Measurements from ENCODE around the gene CDC42.

CDC42 gene

DNA sequence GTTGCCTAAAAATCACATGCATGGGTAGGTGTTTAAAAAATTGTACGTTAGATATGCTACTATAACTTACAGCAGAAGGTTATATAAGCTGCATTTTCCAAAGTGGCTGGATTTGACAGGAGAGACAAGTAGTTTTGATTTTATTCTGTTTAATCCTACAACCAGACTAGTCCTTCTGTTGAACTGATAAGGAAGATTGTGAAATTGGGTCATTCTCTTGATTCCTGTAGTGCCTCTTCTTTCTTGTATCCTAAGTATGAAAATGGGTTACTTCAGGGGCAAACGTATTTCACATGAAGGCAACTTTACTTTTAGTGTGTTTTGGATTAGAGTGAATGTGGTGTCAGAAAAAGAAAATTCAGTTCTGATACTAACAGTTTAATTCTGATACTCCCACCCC is 19.0 kb downstream of the CDC42 start:
- H3K4me3 ChIP-seq (ENCODE audit: low read depth, low read length) = no peak overlapping the region
- TF ChIP-seq, protein P1, sequence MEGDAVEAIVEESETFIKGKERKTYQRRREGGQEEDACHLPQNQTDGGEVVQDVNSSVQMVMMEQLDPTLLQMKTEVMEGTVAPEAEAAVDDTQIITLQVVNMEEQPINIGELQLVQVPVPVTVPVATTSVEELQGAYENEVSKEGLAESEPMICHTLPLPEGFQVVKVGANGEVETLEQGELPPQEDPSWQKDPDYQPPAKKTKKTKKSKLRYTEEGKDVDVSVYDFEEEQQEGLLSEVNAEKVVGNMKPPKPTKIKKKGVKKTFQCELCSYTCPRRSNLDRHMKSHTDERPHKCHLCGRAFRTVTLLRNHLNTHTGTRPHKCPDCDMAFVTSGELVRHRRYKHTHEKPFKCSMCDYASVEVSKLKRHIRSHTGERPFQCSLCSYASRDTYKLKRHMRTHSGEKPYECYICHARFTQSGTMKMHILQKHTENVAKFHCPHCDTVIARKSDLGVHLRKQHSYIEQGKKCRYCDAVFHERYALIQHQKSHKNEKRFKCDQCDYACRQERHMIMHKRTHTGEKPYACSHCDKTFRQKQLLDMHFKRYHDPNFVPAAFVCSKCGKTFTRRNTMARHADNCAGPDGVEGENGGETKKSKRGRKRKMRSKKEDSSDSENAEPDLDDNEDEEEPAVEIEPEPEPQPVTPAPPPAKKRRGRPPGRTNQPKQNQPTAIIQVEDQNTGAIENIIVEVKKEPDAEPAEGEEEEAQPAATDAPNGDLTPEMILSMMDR (IDR thresholded peaks at IDR 0.05; ENCODE audit: borderline replicate concordance, insufficient read depth, low read depth, low read length) = no peak

DNA sequence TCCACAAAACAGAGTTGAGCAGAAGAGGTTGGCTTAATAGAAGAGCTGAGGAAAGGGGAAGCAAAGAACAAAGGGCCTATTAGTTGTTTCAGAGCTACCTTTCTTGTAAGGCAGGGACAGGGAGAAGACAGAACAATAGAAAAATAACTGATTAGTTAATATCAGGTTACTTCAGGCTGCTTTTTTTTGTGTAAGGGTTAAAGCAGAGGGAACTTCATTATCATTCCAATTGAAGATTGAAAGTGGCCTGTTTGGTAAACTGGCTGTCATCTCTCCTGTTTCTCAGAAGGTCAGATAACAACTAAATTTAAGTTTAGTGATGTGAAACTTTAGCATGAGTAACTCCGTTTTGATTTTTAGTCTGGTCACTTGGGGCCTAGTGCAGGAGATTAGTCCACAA is 22.3 kb downstream of the CDC42 start:
- no peak overlapping the region for H3K4me3 ChIP-seq (ENCODE audit: low read depth, low read length)
- TF ChIP-seq, protein P1 (IDR thresholded peaks at IDR 0.05; ENCODE audit: borderline replicate concordance, insufficient read depth, low read depth, low read length) = no peak

DNA sequence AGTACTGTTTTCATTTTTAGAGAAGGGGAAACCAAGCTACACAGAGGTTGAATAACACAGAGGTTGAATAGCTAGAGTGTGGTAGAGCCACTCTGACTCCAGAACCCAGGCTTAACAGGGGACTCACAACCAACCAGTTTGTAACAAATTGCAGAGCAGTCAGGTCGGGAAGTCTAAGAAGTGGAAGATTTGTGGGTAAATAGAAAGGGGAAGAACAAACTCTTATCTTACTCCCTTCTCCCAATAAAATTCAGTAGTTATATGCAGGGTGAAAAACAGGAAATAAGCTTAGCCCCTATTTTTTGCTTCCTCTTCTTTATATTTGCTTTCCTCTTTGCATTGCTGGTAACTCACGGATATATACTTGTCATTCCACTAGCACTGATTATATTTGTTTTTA is 23.2 kb downstream of the CDC42 start:
- TF ChIP-seq, protein P1 (IDR thresholded peaks at IDR 0.05; ENCODE audit: borderline replicate concordance, insufficient read depth, low read depth, low read length) = no peak
- no peak overlapping the region for H3K4me3 ChIP-seq (ENCODE audit: low read depth, low read length)

DNA sequence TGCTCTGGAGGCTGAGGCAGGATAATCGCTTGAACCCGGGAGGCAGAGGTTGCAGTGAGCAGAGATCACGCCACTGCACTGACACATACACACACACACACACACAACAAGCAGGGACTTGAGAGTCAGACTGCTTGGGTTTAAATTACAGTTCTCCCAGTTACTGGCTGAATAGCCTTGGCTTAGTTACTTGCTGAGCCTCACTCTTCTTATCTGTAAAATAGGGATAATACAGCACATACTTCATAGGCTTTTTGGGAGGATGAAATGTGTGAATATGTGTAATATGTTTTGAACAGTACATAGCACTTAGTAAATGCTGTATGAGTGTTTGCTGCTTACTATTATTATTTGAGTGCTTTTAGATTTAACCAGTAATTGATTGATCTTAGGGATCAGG is 23.8 kb downstream of the CDC42 start:
- H3K4me3 ChIP-seq (ENCODE audit: low read depth, low read length) = no peak overlapping the region
- TF ChIP-seq, protein P1 (IDR thresholded peaks at IDR 0.05; ENCODE audit: borderline replicate concordance, insufficient read depth, low read depth, low read length) = no peak

DNA sequence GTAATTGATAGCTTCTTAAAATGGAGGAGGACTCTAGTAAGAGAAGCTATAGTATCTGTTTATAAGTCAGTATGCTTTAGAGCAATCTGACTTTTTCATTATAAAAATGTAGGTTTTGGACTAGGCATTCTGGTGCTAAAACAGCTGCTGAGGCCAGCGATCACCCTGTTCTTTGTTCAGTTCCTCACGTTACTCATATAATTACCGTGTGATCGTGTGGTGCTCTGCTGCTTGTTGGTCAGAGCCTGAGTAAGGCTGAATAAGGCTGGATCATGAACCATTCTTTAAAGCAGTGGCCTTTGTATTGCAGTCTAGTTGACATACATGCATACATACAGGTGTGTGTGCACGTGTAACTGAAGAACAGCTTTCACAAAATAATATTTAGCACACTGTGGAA is 25.2 kb downstream of the CDC42 start:
- TF ChIP-seq, protein P1 (IDR thresholded peaks at IDR 0.05; ENCODE audit: borderline replicate concordance, insufficient read depth, low read depth, low read length) = no peak
- H3K4me3 ChIP-seq (ENCODE audit: low read depth, low read length) = no peak overlapping the region

DNA sequence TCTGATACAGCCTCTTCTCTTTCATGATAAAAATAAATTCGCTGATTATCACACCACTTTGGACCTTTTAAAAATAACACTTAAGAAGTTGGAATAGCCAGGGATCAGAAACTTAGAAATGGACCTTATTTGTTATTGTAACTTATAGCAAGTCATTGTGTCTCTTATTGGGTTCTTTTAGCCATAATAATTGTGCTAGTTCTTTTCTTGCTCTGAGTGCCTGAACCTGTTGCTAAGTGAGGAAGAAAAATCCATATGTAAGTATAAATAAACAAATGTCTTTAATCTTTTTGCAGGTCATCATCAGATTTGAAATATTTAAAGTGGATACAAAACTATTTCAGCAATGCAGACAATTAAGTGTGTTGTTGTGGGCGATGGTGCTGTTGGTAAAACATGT is 25.6 kb downstream of the CDC42 start:
- TF ChIP-seq, protein P1 (IDR thresholded peaks at IDR 0.05; ENCODE audit: borderline replicate concordance, insufficient read depth, low read depth, low read length) = no peak
- H3K4me3 ChIP-seq (ENCODE audit: low read depth, low read length) = no peak overlapping the region

DNA sequence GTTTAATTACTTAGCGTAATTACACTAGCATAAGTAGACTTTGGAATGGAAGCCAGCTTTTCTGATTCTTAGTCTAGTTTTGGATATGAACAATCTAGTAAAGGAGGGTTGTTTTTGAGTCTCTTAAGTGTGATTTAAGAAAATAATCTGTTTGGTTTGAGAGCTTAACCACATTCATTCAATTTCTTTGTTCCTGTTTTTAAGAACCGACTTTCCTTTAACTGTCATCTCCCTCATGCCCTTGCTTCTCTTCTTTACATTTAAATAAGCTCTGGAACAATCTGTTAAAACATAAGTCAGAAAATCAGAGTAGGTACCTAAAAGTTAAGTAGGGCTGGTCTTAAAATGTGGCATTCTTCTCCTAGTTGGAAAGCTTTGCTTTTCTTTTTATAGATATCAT is 27.7 kb downstream of the CDC42 start:
- TF ChIP-seq, protein P1 (IDR thresholded peaks at IDR 0.05; ENCODE audit: borderline replicate concordance, insufficient read depth, low read depth, low read length) = no peak

More for the DNA sequence above, 27.7 kb downstream of the CDC42 start:
- no peak overlapping the region for H3K4me3 ChIP-seq (ENCODE audit: low read depth, low read length)
